RWPE1 (cell line): ENCODE results near the gene PRKAB1.

ENCODE experiments used
- CTCF ChIA-PET: fragments of 350-600 bp; sonication (Branson Sonifier 250); formaldehyde crosslinking; extraction: SDS; loops from one replicate; lab custom pipeline; 2021; lab: Yijun Ruan, JAX
- POLR2A ChIA-PET: fragments of 400-600 bp; formaldehyde crosslinking; extraction: SDS; loops from one replicate; lab custom pipeline; 2020; ENCODE audit warnings: antibody characterized with exemption; ENCODE audit not compliant: low non-redundant PET; lab: Yijun Ruan, JAX
- DNase-seq: peaks from one replicate; pipeline ENCODE4 v3.0.0; 2012; ENCODE audit warnings: low spot score
- H3K27ac ChIP-seq: fragments of 450-650 bp; 2 replicates; pipeline ENCODE4 v1.5.1; 2017
- TF ChIP-seq, protein P1 (sequence below): fragments of 450-650 bp; conservative IDR thresholded peaks from 2 replicates; pipeline ENCODE4 v1.5.1; 2017; ENCODE audit warnings: low read depth, mild to moderate bottlenecking

Gene PRKAB1

GRCh38 chr12:119686355-119686754 is 18.4 kb downstream of the PRKAB1 start:
- H3K27ac ChIP-seq: no peak overlapping the region
- POLR2A ChIA-PET: no interaction called here
- CTCF ChIA-PET: no interaction called here
- TF ChIP-seq, protein P1, sequence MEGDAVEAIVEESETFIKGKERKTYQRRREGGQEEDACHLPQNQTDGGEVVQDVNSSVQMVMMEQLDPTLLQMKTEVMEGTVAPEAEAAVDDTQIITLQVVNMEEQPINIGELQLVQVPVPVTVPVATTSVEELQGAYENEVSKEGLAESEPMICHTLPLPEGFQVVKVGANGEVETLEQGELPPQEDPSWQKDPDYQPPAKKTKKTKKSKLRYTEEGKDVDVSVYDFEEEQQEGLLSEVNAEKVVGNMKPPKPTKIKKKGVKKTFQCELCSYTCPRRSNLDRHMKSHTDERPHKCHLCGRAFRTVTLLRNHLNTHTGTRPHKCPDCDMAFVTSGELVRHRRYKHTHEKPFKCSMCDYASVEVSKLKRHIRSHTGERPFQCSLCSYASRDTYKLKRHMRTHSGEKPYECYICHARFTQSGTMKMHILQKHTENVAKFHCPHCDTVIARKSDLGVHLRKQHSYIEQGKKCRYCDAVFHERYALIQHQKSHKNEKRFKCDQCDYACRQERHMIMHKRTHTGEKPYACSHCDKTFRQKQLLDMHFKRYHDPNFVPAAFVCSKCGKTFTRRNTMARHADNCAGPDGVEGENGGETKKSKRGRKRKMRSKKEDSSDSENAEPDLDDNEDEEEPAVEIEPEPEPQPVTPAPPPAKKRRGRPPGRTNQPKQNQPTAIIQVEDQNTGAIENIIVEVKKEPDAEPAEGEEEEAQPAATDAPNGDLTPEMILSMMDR: no peak
- no peak for DNase-seq

GRCh38 chr12:119686776-119687175 is 18.8 kb downstream of the PRKAB1 start:
- H3K27ac ChIP-seq: no peak overlapping the region
- CTCF ChIA-PET: no interaction called here
- DNase-seq: no peak
- TF ChIP-seq, protein P1: no peak
- POLR2A ChIA-PET: no interaction called here

- DNase-seq: no peak
- H3K27ac ChIP-seq: no peak overlapping the region
- TF ChIP-seq, protein P1: no peak
- ChIA-PET CTCF (no interaction called here), POLR2A (no interaction called here)
Observed at GRCh38 chr12:119687406-119687805, 19.5 kb downstream of the PRKAB1 start.

DNA sequence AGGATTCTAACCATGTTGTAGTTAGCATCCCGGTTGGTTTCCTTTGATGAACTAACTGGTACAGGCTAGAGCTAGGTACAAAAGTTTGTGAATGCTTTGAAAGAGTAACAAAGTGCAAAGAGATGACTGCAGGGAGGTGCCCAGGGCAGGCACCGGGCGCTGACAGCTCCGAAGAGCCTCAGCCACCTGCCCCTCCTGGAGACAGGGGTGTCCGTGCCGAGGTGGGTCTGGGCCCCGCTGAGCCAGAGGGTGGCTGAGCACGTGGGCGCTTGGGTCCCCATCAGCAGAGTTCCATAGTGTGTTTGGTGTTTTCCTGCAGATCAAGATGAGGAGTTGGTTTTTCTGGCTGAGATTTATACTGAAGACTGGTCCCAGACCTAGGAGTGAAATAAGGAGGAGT is 19.9 kb downstream of the PRKAB1 start:
- ChIA-PET CTCF (no interaction called here), POLR2A (no interaction called here)
- H3K27ac ChIP-seq: no peak overlapping the region
- TF ChIP-seq, protein P1: no peak
- DNase-seq: no peak

DNA sequence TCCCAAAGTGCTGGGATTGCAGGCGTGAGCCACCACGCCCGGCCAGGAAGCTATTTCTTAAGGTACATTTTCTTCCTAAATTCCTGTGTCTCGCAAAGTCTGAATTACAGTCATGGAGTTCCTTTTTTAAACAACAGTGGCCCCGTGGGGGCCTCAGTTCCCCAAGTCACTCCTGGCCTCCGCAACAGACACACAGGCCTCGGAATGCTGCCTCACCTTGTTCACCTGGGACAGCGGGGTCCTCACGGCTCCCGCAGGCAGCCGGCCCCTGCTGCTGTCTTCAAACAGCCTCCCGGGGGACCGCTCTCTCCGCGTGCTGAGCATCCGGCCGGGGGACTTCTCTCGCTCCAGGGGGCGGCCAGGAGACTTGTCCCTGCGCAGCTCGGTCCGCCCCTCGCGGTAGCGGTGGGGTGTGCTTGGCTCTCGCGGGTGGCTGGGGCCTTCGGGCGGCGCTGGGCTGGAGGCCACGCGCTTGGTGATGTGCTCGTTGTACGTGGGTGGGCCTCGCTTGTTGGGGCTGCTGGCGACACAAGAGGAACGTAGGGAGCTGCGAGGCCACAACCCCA is 22.1 kb downstream of the PRKAB1 start:
- POLR2A ChIA-PET: no interaction called here
- H3K27ac ChIP-seq: no peak overlapping the region
- TF ChIP-seq, protein P1: no peak
- CTCF ChIA-PET: no interaction called here
- no peak for DNase-seq

GRCh38 chr12:119691202-119691810 is 23.4 kb downstream of the PRKAB1 start:
- TF ChIP-seq, protein P1: no peak
- CTCF ChIA-PET: interaction anchor here (0.7 kb wide), 1 partner anchor 241 kb away, joined by 3 read pairs; no protein-coding TSS in a partner anchor
- POLR2A ChIA-PET: no interaction called here
- no peak for DNase-seq
- H3K27ac ChIP-seq: no peak overlapping the region
